HFF-Myc (cell line): ENCODE results near the gene SMOC2.

Experiments
- DNase-seq: peaks from one replicate; pipeline ENCODE4 v3.0.0-alpha.2; 2011; ENCODE audit warnings: low read depth; ENCODE audit errors: extremely low read depth
- H3K4me3 ChIP-seq: replicated peaks from 2 replicates; pipeline ENCODE4 v1.5.1; 2011; ENCODE audit warnings: low read depth, mild to moderate bottlenecking, control low read depth, low read length
- CTCF ChIP-seq: IDR thresholded peaks from 2 replicates; pipeline ENCODE4 v1.5.1; 2012; ENCODE audit warnings: mild to moderate bottlenecking, low read depth, low read length, control low read depth; ENCODE audit errors: missing control alignments

The SMOC2 gene

GRCh38 chr6:168433898-168434297, 7.1 kb upstream of the SMOC2 start:
- H3K4me3 ChIP-seq, result no peak overlapping the region
- no peak for DNase-seq
- no peak for TF ChIP-seq CTCF

GRCh38 chr6:168434505-168434904, 6.5 kb upstream of the SMOC2 start:
- no peak overlapping the region for H3K4me3 ChIP-seq
- no peak for TF ChIP-seq CTCF
- DNase-seq, result no peak

- TF ChIP-seq CTCF, result no peak
- H3K4me3 ChIP-seq, result no peak overlapping the region
- DNase-seq, result no peak
Observed at GRCh38 chr6:168437751-168438150, 3.2 kb upstream of the SMOC2 start.

GRCh38 chr6:168438783-168439520, 2.0 kb upstream of the SMOC2 start:
- H3K4me3 ChIP-seq, result no peak overlapping the region
- TF ChIP-seq CTCF, result no peak

GRCh38 chr6:168439794-168440450, 1.1 kb upstream of the SMOC2 start:
- no peak for TF ChIP-seq CTCF
- no peak overlapping the region for H3K4me3 ChIP-seq
- DNase-seq, result no peak

More at GRCh38 chr6:168438783-168439520, 2.0 kb upstream of the SMOC2 start:
- DNase-seq, result no peak

- no peak for TF ChIP-seq CTCF
- no peak overlapping the region for H3K4me3 ChIP-seq
- no peak for DNase-seq
Observed at GRCh38 chr6:168441434-168442391, 729 bp downstream of the SMOC2 start.
